HG03442 (cell line): ENCODE results near the gene PMS1.
A peak's percentile ranks its signal among the peaks of the same experiment; 100 is the strongest.
"Not testable (repeated sequence)": the region's sequence is repeated elsewhere in the genome, so short reads cannot be mapped to it uniquely, and the experiment has no call there.

Source experiments
- ATAC-seq: cut with Tn5 transposase; IDR thresholded peaks from one replicate; pipeline ENCODE4 v1.9.1; 2021; ENCODE audit warnings: mild to moderate bottlenecking, moderate library complexity; ENCODE audit not compliant: unreplicated experiment

PMS1 gene

DNA sequence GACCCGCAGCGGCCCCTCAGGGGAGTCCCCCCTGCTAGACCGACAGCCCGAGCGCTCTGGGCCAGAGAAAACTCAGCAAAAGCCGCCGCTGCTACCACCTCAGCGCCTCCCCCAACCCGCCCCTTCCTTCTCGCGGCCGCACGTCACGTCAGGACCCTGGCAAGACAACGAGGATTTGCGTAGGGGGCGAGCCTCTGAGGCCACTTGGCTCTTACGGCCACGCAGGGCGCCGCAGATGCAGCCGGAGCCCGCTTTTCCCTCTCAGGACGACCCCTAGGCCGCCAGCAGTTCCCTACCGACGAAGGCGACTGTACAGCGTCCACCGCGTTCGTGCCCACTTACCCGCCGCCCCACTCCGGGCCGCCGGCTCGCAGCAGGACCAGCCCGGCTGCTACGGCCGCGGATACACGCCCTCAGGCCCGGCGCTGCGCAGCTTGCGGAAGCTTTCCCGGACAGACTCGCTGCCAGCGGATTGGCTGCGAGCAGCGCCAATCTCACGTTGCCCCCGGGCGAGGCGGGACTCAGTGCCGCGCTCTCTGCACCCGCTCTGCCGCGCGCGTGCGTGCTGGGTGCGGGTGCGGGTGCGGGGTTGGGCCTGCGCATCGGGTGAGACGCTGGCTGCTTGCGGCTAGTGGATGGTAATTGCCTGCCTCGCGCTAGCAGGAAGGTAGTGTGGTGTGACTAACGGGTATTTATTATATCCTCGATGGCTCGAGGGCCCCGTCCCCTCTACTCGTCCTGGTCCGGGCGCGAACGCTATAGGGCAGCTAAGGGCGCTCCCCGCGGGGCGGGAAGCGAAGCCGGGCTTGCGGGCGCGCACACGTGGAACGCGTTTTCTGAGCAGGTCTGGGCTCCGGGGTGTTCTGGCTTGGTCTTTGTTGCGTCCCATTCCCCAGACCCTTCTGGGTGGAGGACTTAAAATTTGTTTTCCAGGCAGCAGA lies at the start of gene PMS1, which contains the start of gene ORMDL1:
PMS1 (plus strand) TSS at position 524 of the 941 bp plus-strand sequence. CDS start 7,360 bp downstream, outside the sequence.
ORMDL1 (minus strand) TSS at position 413 of the 941 bp plus-strand sequence. CDS start 1,744 bp downstream, outside the sequence.
- peak; percentile 91 for ATAC-seq

DNA sequence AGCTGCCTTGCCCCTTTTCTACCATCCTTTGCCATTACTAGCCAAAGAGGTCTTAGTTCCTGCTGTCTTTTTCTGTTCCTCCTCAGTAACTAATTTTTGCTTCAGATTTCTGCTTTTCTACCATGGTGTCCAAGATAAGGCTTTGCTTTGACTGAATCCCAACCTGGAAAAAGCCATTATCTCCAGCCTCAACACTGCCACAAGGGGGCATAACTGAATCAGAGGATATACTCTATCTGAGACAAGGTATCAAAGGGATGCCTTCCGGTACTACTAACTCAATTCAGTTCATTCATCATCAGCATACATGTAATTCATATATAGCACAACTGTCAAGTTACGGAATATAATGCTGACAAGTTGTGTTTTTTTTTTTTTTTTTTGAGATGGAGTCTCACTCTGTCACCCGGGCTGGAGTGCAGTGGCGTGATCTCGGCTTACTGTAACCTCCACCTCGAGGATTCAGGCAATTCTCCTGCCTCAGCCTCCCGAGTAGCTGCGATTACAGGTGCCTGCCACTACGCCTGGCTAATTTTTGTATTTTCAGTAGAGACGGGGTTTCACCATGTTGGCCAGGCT lies 33.1 kb upstream of the PMS1 start:
- ATAC-seq, result peak; percentile 50

DNA sequence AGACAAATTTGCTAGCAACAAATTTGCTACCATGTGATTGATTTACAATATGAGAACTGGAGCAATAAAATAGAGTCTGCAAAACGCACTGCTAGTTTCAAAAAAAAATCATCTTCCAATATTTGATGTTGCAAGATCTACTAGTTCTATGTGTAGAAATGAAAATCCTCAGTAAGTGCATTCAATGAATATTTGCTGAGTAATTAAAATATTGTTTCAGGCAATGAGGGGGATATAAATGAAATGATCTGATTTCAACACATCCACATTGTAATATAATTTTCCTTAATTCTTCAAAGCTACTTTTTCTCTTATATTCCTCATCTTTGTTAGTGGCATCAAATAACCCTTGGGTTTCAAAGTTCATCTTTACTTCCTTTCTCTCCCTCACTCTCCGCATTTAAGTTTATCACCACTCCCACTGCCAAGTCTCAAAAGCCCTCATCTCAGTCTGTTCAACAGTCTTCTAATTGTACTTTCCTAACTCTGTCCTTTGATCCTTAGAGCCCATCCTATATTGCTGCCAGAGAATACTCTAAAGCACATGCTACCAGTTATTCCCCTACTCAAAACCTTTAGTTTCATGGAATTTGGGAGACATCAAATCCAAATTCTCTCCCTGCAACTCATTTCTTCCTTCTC lies 27.8 kb upstream of the PMS1 start:
- ATAC-seq, result no peak

DNA sequence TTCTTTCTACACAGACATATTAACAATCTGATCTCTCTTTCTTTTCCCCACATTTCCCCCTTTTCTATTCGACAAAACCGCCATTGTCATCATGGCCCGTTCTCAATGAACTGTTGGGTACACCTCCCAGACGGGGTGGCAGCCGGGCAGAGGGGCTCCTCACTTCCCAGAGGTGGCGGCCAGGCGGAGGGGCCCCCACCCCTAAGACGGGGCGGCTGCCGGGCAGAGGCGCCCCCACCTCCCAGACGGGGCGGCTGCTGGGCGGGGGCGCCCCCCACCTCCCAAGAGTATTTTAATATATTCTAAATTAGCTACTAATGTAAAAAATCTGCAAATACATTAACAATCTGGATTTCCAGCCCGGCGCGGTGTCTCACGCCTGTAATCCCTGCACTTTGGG lies 24.1 kb upstream of the PMS1 start:
- ATAC-seq, result not testable (repeated sequence)

DNA sequence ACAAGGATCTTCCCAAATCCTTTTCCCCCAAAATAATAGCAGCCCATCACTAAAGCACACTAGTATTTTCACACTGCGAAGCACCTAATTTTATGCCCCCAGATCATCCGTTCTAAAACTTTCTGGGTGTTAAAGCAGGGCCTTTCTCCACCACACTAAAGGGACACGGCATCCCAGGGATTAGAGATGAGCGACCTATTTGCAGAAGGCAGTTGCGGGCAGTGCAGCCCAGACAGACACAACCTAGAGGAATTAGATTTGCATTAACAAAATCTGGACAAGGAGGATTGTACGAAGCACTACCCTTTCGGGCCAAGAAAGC lies 22.1 kb upstream of the PMS1 start:
- ATAC-seq, result no peak

DNA sequence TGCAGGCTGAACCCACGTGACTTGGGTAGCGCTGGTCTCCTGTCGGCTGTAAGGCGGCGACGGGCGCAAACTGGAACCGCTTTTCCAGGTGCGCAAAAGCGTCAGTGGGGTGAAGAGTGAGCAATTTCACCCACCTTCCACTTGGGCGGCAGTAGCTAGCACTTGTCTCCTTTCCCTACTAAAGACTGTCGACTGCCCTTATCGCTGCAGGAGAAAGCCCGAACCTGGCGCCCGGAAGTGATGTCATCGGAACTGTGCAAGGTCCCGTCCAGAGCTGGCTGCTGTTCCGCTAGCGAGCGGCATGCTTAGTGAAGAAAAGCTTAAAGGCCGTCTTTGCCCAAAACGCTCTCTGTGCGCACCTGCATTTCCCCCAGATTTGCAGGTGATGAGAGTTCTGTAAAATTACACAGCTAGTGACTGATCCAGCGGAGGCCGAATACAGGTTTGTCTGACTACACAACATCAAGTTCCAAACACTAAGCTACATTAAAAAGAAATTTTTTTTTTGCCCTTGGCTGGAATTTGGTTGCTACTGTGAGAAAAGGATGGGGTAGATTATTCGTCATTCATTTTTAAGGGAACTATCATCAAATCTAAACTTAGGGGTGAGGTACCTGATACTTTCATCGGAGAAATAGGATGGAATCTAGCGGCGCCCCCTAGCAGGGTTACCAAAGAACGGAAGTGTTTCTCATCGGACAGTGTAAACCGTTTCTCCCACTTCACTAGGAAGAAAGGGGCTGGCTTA lies 21.5 kb upstream of the PMS1 start, which contains the start of gene OSGEPL1:
OSGEPL1 (minus strand) TSS at position 242 of the 748 bp plus-strand sequence. CDS start 1,152 bp downstream, outside the sequence.
- peak; percentile 96 for ATAC-seq

DNA sequence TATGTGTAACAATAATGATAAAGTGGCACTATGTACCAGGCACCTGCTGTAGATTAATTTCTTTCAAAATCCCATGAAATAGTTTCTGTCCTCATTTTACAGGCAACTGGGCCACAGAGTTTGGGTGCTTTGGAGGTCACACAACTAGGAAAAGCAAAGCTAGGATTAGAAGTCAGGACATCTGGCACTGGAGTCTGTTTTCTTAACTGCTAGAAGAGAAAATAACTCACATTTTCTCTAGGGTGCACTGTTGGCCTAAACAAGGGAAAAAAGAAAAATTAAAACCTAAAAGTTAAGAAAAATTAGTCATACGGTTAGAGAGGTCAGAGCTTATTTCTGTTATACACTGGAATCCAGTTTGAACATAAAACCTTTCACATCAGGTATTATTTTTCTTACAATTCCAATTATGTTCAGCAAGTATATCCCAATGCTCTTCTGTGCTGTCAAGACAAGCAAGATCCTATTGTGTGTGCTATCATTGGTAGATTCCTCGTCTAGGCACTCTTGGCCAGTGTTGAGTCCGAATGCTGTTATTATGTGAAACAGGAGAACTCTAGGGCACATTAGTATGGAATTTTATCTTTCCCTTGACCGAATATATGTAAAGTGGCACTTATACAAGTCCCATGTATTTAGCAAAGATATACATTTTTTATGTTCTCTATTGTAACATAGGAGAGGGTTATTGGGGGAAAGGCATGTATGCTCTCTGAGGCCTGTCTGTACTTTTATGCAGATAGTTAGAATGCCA lies 20.2 kb upstream of the PMS1 start:
- no peak for ATAC-seq

DNA sequence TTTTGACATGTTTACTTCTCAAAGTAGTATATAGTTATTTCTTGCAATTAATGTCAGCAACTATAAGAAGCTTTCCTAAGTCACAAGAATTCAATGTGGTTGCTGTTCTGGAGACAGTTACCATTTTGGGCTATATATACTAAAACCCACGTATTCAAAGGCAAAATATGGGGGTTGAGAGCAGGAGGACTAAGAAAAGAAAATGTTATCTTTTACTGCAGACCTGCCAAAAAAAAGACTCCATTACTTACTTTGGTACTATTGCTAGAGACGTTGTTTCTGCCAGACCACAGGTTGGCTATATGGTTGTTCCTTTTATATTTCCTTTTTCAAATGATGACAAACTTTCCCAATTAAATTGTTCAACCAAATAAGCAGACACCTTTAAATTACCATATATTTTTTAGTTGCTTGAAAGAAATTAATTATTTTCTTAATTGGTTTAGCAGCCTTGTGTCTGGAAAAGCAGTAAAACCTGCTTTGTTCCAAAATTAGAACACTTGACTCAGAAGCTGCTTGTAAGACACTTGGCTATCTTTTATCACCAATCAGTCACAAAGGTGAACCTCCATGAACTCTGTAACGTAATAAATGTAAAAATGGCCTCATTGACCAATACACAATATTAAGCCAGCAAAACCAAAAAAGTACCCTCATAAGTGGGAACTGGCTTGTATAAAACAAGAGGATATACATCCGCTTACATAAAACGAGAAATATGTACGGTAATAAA lies 13.5 kb upstream of the PMS1 start:
- no peak for ATAC-seq

DNA sequence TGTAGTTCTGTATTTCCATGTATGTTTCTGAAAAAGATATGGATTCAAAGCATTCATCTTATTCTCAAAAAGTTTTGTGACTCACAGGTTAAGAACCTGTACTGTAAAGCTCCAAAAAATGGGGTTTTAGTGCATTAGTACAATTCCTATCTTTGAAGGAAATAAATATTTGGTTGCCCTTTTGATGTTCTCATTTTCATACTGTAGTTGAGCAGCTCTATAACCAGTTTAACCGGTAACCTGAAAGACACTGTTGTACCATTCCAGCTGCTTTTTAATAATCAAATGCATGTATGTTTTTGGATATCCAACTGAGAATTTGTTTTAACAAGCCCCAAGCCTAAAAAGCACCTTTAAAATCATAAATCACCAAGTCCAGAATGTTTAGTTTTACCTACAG lies 12.0 kb upstream of the PMS1 start:
- ATAC-seq, result no peak

DNA sequence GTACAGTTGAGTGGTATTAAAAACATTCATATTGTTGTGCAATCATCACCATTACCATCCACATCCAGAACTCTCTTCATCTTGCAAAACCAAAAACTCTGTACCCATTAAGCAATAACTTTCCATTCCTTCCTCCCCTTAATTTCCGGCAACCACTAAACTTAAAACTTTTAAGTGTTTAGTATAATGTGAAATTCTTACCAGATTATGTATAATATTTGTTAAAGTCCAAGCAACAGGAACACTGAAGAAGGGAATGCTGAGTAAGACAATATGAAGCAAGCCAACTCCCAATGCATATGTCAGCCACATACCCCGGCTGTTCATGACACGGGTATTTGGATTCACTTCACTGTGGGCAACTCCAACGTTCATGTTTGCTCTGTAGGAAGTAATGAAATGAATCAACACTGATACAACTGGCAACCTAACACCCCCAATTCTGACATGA lies 2.0 kb upstream of the PMS1 start:
- no peak for ATAC-seq

DNA sequence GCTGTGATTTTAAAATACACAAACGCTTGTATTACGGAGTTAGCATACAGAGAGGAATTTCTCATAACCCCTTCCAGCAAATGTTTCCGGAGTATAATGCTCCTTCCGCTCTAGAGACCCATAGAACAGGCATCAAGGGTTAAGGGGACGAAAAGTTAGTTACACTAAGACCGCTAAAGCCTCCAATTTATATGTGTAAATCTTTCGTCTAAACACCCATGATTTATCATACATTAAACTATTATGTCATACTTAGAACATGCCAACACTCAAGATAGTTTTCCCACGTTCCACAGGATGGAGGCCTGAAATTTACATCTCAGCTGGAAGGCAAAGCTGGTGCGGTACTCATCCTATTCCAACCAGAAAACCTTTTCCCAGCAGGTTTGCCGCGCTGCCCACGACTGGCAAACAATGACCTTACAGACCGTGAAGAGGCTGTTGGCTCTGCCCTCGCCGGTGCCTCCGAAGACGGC lies 761 bp upstream of the PMS1 start:
- peak; percentile 13 for ATAC-seq

DNA sequence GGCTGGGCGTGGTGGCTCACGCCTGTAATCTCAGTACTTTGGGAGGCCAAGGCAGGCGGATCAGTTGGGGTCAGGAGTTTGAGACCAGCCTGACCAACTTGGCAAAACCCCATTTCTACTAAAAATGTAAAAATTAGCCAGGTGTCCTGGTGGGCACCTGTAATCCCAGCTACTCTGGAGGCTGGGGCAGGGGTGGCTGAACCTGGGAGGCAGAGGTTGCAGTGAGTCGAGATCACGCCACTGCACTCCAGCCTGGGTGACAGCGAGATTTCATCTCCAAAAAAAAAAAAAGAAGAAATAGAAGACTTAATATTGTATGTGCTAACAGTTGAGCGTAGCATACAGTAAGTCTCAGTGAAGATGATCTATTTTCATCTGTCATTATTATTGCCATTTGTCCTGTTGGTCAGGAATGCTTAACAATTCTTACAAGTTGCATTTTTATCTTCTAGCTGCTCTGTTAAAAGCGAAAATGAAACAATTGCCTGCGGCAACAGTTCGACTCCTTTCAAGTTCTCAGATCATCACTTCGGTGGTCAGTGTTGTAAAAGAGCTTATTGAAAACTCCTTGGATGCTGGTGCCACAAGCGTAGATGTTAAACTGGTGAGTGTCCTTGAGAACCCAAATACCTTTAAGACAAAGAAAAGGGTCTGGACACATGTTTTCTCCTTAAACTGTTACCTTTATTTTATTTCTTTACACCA lies 7.2 kb downstream of the PMS1 start:
- no peak for ATAC-seq

DNA sequence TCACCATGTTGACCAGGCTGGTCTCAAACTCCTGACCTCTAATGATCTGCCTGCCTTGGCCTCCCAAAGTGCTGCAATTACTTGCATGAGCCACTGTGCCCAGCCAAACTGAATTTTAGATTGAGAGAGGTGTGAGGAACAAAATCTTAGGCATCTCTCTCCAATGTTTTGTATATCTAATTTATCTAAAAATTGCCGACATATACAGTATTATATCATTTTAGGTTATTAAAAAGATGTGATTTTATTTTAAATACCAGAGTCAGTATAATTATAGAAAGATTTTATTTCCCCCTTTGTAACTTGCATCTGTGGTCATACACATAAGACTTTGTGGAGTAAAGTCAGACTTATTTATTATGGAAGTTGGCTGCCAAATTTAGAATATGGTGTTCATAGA lies 10.1 kb downstream of the PMS1 start:
- ATAC-seq, result no peak

DNA sequence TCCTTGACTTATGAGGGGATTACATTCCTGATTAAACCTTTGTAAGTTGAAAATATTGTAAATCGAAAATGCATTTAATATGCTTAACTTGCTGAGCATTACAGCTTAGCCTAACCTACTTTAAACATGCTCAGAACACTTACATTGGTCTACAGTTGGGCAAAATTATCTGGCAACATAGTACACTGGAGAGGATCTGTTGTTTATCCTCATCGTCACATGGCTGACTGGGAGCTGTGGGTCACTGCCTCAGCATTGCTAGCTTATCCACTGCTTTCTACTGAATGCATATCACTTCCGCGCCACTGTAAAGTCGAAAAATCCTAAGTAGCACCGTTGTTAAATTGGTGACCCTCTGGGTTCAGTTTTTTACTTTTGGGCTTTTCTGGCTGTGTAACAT lies 13.7 kb downstream of the PMS1 start:
- ATAC-seq, result no peak

DNA sequence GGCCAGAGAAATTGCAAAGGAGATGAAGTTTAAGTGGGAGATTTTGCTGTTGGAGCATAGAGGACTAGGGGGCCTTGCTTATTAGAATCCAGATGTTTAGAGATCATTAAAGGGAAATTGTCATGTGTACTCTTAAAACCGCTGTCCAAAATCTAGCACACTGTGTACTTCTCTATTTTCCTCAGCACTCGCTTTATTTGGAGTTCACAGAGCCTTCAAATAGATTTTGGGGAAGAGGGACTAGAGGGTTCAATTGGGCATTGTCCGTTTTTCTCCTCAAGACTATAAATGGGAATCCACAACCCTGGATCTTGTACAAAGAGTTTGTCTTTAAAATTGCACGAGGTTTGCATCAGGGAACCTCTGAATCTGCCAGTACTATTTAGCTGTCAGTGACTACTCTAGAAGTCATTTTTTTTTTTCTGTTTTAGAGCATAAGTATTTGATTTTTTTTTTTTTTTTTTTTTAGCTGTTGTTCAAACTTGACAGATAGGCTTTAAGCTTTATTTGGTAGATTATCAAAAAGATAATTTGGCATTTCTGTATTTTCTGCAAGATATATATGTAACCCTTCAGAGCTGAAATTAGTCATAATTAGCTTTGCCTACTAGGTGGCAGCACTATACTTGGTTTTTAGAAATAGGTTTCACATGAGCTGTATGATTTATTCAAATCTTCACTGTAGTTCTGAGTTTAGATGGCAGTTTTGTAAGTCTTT lies 14.2 kb downstream of the PMS1 start:
- ATAC-seq, result peak; percentile 84

DNA sequence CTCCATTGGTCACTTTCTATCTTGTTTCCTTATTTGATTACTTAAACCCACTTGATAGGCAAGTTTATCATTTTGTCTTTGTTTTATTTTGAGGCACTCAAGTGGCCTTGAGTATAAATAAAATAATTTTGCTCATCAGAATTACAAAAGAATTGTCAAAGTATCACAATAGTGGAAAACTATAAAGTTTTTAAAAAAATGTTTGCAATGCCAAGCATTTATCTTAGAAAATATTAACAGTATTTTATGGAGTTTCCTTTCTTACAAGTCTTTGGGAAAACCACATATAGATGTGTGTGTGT lies 14.7 kb downstream of the PMS1 start:
- no peak for ATAC-seq

DNA sequence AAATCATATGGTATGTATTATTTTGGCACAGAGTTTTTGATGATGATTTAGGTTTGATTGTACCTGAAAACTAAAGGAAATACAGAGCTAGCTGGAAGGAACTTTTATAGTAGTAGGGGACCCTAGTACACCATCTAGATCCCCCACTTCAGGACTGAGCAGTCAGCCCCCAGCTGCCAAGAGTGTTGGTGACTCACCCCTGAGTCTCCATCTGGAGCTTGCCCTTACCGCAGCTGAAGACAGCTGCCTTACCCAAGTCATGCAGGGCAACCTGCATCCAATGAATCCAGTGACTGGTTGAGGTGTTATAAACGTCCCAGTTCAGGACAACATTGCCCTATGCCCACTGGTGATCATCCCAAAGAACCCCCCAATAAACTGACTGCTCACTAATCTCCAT lies 15.3 kb downstream of the PMS1 start:
- no peak for ATAC-seq

DNA sequence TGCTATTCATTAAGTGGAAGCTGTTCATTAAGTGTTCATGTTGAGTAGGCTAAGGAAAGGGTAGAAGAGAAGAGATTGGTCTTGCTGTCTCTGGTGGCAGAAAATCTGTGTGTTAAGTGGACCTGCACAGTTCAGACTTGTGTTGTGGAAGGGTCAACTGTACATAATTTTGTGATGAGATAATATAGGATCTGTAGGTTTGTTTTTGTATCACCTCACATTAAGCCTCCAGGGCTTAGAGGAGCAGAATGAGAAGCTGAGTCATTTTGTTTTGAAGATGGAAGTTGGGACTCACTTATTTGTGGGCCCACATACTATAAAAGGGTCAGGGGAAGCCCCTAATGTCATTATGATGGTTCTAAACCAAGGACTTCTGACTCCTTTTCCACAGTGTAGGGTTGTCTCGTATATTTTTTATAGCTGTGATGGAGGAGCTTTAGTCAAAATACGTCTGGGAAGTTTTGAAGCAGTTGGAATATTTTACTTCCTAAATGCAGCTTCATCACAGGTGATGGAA lies 18.2 kb downstream of the PMS1 start:
- no peak for ATAC-seq
